Neural progenitor cell (in vitro differentiated cells): ENCODE data around the gene PJA1. TPM values are rescaled to one million over a fixed set of nuclear protein-coding genes. Genes with fewer than 3 reads are reported as not detected.

Experiments
- DNase-seq: peaks from one replicate; pipeline ENCODE4 v3.0.0-alpha.2; 2016; ENCODE audit warnings: low spot score
- H2AFZ ChIP-seq: fragments of 200-600 bp; sonication (generic); replicated peaks from 2 replicates; pipeline ENCODE4 v1.6.1; 2016; ENCODE audit warnings: antibody characterized with exemption
- H3F3A ChIP-seq: fragments of 200-600 bp; sonication (generic); 2 replicates; pipeline ENCODE4 v1.6.1; 2016; ENCODE audit warnings: antibody characterized with exemption, low read depth
- H3K27ac ChIP-seq: fragments of 200-600 bp; sonication (generic); 2 replicates; pipeline ENCODE4 v1.5.1; 2016; ENCODE audit warnings: mild to moderate bottlenecking
- H3K27me3 ChIP-seq: fragments of 200-600 bp; sonication (generic); 2 replicates; pipeline ENCODE4 v1.6.1; 2016; ENCODE audit warnings: mild to moderate bottlenecking, moderate library complexity
- H3K36me3 ChIP-seq: fragments of 200-600 bp; sonication (generic); 2 replicates; pipeline ENCODE4 v1.5.1; 2016
- H3K4me1 ChIP-seq: fragments of 200-600 bp; sonication (generic); 2 replicates; pipeline ENCODE4 v1.6.1; 2016; ENCODE audit warnings: mixed run types
- H3K4me2 ChIP-seq: fragments of 200-600 bp; sonication (generic); 2 replicates; pipeline ENCODE4 v1.6.1; 2016
- H3K4me3 ChIP-seq: fragments of 200-600 bp; sonication (generic); 2 replicates; pipeline ENCODE4 v1.5.1; 2016
- H3K79me2 ChIP-seq: fragments of 200-600 bp; sonication (generic); 2 replicates; pipeline ENCODE4 v1.6.1; 2016; ENCODE audit warnings: low read depth
- H3K9ac ChIP-seq: fragments of 200-600 bp; sonication (generic); 2 replicates; pipeline ENCODE4 v1.6.1; 2016
- H3K9me3 ChIP-seq: fragments of 200-600 bp; sonication (generic); 2 replicates; pipeline ENCODE4 v1.5.1; 2016; ENCODE audit warnings: low read depth
- H4K20me1 ChIP-seq: fragments of 200-600 bp; sonication (generic); 2 replicates; pipeline ENCODE4 v1.6.1; 2016; ENCODE audit warnings: low read depth
- H3K27ac Mint-ChIP-seq: 3 replicates; pipeline ENCODE4 v1.8.0; 2021; ENCODE audit warnings: mixed read lengths
- H3K27me3 Mint-ChIP-seq: 2 replicates; pipeline ENCODE4 v1.8.0; 2022; ENCODE audit warnings: low read depth, mild to moderate bottlenecking, inconsistent platforms, moderate library complexity, mixed read lengths; ENCODE audit not compliant: insufficient read depth
- H3K36me3 Mint-ChIP-seq: 3 replicates; pipeline ENCODE4 v1.8.0; 2021; ENCODE audit warnings: mixed read lengths
- H3K4me1 Mint-ChIP-seq: 3 replicates; pipeline ENCODE4 v1.8.0; 2021; ENCODE audit warnings: mixed read lengths
- H3K4me3 Mint-ChIP-seq: 3 replicates; pipeline ENCODE4 v1.8.0; 2021; ENCODE audit warnings: mild to moderate bottlenecking, moderate library complexity, mixed read lengths
- H3K9me3 Mint-ChIP-seq: 3 replicates; pipeline ENCODE4 v1.8.0; 2020; ENCODE audit warnings: mixed read lengths
- CTCF ChIP-seq: fragments of 200-600 bp; sonication (generic); IDR thresholded peaks from 2 replicates; pipeline ENCODE4 v1.5.1; 2017; ENCODE audit warnings: antibody characterized with exemption, mild to moderate bottlenecking
- EZH2 ChIP-seq: fragments of 200-600 bp; sonication (generic); IDR thresholded peaks from 2 replicates; pipeline ENCODE4 v1.6.1; 2017; ENCODE audit warnings: antibody characterized with exemption, mild to moderate bottlenecking, moderate library complexity
- EZH2phosphoT487 ChIP-seq: fragments of 200-600 bp; sonication (generic); IDR thresholded peaks from 2 replicates; pipeline ENCODE4 v1.6.1; 2017; ENCODE audit warnings: antibody characterized with exemption
- total RNA-seq: library from RNA; depleted of rRNA; stranded (reverse); fragments of >200 nt; gene quantifications from 2 replicates; pipeline ENCODE4 v1.2.3, GENCODE V29; 2015; ENCODE audit warnings: low replicate concordance

Gene PJA1
- total RNA-seq, 1 donor from 2014 or later = 62.1 TPM

GRCh38 chrX:69136546-69137331 is 28.5 kb downstream of the PJA1 start:
- no peak overlapping the region for H3K4me3 ChIP-seq
- H3K9ac ChIP-seq = no peak overlapping the region
- H3K9me3 ChIP-seq = no peaks in the 10 kb centered on the region
- H4K20me1 ChIP-seq = no peaks in the 10 kb centered on the region
- H3K27ac ChIP-seq = peak overlapping the region; percentile 67
- Mint-ChIP-seq H3K27ac (peak overlapping the region; percentile 100), H3K4me1 (peaks cover 74% of the 10 kb centered on the region), H3K36me3 (no peaks in the 10 kb centered on the region), H3K4me3 (peak overlapping the region; percentile 68), H3K27me3 (peaks cover 6% of the 10 kb centered on the region), H3K9me3 (peaks cover 7% of the 10 kb centered on the region)
- peak overlapping the region; percentile 58 for H3K4me2 ChIP-seq
- peak overlapping the region; percentile 42 for H2AFZ ChIP-seq
- H3K4me1 ChIP-seq = peaks cover 40% of the 10 kb centered on the region
- no peaks in the 10 kb centered on the region for H3K79me2 ChIP-seq
- H3K27me3 ChIP-seq = no peaks in the 10 kb centered on the region
- DNase-seq = peak; percentile 72
- H3F3A ChIP-seq = peaks cover 40% of the 10 kb centered on the region
- no peaks in the 10 kb centered on the region for H3K36me3 ChIP-seq
- TF ChIP-seq CTCF (no peak), EZH2 (no peak), EZH2phosphoT487 (no peak)

GRCh38 chrX:69133921-69134542 is 31.2 kb downstream of the PJA1 start:
- Histone ChIP-seq H3K79me2 (no peaks in the 10 kb centered on the region), H4K20me1 (no peaks in the 10 kb centered on the region), H3K27me3 (peaks cover 15% of the 10 kb centered on the region), H3F3A (peaks cover 40% of the 10 kb centered on the region), H3K27ac (no peak overlapping the region), H3K4me1 (peaks cover 39% of the 10 kb centered on the region), H3K9me3 (no peaks in the 10 kb centered on the region), H3K9ac (no peak overlapping the region), H2AFZ (no peak overlapping the region), H3K4me3 (no peak overlapping the region), H3K4me2 (no peak overlapping the region), H3K36me3 (no peaks in the 10 kb centered on the region)
- H3K4me3 Mint-ChIP-seq = peak overlapping the region; percentile 30
- peaks cover 8% of the 10 kb centered on the region for H3K9me3 Mint-ChIP-seq
- TF ChIP-seq CTCF (peak; percentile 58), EZH2 (no peak), EZH2phosphoT487 (no peak)
- H3K27ac Mint-ChIP-seq = no peak overlapping the region
- DNase-seq = peak; percentile 75
- peaks cover 5% of the 10 kb centered on the region for H3K27me3 Mint-ChIP-seq
- H3K36me3 Mint-ChIP-seq = no peaks in the 10 kb centered on the region
- H3K4me1 Mint-ChIP-seq = peaks cover 75% of the 10 kb centered on the region

- H3K4me1 Mint-ChIP-seq = peaks cover 69% of the 10 kb centered on the region
- Histone ChIP-seq H2AFZ (no peak overlapping the region), H3K27me3 (peaks cover 32% of the 10 kb centered on the region), H4K20me1 (no peaks in the 10 kb centered on the region), H3K4me3 (no peak overlapping the region), H3K9ac (no peak overlapping the region), H3K4me1 (peaks cover 32% of the 10 kb centered on the region), H3K4me2 (no peak overlapping the region), H3K9me3 (no peaks in the 10 kb centered on the region), H3K79me2 (no peaks in the 10 kb centered on the region), H3K27ac (no peak overlapping the region), H3F3A (peaks cover 26% of the 10 kb centered on the region), H3K36me3 (no peaks in the 10 kb centered on the region)
- H3K27ac Mint-ChIP-seq = peak overlapping the region; percentile 65
- H3K36me3 Mint-ChIP-seq = no peaks in the 10 kb centered on the region
- H3K4me3 Mint-ChIP-seq = peak overlapping the region; percentile 66
- peaks cover 5% of the 10 kb centered on the region for H3K27me3 Mint-ChIP-seq
- peaks cover 11% of the 10 kb centered on the region for H3K9me3 Mint-ChIP-seq
- no peak for TF ChIP-seq EZH2
- no peak for TF ChIP-seq EZH2phosphoT487
- TF ChIP-seq CTCF = no peak
- DNase-seq = peak; percentile 34
These were observed 33.4 kb downstream of the PJA1 start for GRCh38 chrX:69131886-69132285.
